ENCODE measurements around the gene USP17L18.
"Not testable (repeated sequence)": the region's sequence is repeated elsewhere in the genome, so short reads cannot be mapped to it uniquely, and the experiment has no call there.

DNA sequence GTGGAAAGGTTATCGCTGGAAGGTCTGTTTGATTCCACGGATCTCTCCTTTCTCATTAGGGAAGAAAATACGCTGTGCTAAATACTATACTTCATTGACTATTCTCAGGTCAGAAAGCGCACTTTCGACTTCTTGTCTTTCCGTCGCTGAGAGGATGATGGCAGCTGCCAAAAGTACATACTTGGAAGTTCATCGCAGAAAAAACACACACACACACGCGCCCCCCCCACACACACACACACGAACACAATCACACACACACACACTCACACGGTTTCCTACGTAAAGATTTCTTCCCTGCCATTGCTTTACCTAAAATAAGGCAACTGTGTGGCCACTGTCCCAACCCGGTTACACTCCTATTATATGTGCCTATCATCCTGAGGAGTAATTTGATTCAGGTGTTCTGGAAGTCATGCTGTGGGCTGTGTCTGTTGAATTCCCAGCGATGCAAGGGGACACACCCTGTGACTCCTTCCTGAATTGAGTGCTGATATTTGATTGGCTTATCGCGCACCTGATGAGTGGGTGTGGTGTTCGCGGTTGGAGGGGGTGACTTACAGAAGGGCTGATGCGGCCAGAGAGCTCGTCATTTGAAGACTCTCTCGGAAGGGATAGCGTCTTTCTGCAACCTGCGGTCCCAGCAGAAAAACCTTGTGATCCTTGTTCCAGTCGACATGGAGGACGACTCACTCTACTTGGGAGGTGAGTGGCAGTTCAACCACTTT is at the start of gene USP17L18:
- TF ChIP-seq, protein P1, sequence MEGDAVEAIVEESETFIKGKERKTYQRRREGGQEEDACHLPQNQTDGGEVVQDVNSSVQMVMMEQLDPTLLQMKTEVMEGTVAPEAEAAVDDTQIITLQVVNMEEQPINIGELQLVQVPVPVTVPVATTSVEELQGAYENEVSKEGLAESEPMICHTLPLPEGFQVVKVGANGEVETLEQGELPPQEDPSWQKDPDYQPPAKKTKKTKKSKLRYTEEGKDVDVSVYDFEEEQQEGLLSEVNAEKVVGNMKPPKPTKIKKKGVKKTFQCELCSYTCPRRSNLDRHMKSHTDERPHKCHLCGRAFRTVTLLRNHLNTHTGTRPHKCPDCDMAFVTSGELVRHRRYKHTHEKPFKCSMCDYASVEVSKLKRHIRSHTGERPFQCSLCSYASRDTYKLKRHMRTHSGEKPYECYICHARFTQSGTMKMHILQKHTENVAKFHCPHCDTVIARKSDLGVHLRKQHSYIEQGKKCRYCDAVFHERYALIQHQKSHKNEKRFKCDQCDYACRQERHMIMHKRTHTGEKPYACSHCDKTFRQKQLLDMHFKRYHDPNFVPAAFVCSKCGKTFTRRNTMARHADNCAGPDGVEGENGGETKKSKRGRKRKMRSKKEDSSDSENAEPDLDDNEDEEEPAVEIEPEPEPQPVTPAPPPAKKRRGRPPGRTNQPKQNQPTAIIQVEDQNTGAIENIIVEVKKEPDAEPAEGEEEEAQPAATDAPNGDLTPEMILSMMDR (IDR thresholded peaks at IDR 0.05): not testable (repeated sequence)
- not testable (repeated sequence) for TF ChIP-seq POLR2A (IDR thresholded peaks at IDR 0.05)

Data from Peyer's patch (tissue), 4 donors.